Measurements from ENCODE around the gene CCNDBP1.

Gene CCNDBP1

DNA sequence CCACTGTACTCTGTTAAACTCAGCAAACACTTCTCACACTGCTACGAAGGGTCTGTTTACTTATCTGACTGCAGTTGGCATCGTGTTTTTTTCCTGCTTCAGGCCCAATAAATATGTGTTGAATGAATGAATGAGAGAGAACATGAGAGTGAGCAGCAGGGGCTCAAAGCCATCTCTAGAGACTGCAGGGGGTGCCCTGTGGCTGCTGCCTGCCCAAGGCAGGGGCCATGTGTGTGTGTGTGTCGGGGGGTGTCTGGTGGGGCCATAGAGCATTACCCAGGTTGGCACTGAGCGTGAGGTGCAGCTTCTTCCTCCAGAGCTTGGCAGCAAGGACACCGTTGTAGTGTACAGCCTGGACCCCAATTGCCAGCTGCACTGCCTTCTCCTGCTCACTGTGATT lies 20.9 kb downstream of the CCNDBP1 start:
- H3K27me3 ChIP-seq (ENCODE audit: insufficient read depth, low read length, poor library complexity, severe bottlenecking), result no peaks in the 10 kb centered on the region
- no peaks in the 10 kb centered on the region for H3K9me3 ChIP-seq (ENCODE audit: insufficient read depth, low read depth, low read length)
- H3K4me1 ChIP-seq (ENCODE audit: insufficient read depth, low read length, poor library complexity, severe bottlenecking), result peaks cover 7% of the 10 kb centered on the region
- no peaks in the 10 kb centered on the region for H3F3A ChIP-seq (ENCODE audit: low read depth)
- H3K36me3 ChIP-seq (ENCODE audit: insufficient read depth, low read length), result no peaks in the 10 kb centered on the region
- H3K9ac ChIP-seq (ENCODE audit: low read depth, low read length, poor library complexity, severe bottlenecking), result no peak overlapping the region
- no peak for TF ChIP-seq EZH2phosphoT487 (IDR thresholded peaks at IDR 0.05; ENCODE audit: borderline replicate concordance)
- TF ChIP-seq, protein P1, sequence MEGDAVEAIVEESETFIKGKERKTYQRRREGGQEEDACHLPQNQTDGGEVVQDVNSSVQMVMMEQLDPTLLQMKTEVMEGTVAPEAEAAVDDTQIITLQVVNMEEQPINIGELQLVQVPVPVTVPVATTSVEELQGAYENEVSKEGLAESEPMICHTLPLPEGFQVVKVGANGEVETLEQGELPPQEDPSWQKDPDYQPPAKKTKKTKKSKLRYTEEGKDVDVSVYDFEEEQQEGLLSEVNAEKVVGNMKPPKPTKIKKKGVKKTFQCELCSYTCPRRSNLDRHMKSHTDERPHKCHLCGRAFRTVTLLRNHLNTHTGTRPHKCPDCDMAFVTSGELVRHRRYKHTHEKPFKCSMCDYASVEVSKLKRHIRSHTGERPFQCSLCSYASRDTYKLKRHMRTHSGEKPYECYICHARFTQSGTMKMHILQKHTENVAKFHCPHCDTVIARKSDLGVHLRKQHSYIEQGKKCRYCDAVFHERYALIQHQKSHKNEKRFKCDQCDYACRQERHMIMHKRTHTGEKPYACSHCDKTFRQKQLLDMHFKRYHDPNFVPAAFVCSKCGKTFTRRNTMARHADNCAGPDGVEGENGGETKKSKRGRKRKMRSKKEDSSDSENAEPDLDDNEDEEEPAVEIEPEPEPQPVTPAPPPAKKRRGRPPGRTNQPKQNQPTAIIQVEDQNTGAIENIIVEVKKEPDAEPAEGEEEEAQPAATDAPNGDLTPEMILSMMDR (conservative IDR thresholded peaks at IDR 0.05; ENCODE audit: low read length), result no peak
- H4K20me1 ChIP-seq (ENCODE audit: insufficient read depth, low read length, poor library complexity, severe bottlenecking), result no peaks in the 10 kb centered on the region
- no peak overlapping the region for H2AFZ ChIP-seq (ENCODE audit: low read length)
- no peaks in the 10 kb centered on the region for H3K79me2 ChIP-seq (ENCODE audit: insufficient read depth, low read length)
- no peak overlapping the region for H3K4me3 ChIP-seq (ENCODE audit: low read length, poor library complexity, severe bottlenecking)
- H3K4me2 ChIP-seq (ENCODE audit: low read depth, low read length, poor library complexity, severe bottlenecking), result no peak overlapping the region
- no peaks in the 10 kb centered on the region for H3K9me2 ChIP-seq (replicated peaks; ENCODE audit: low read depth, low read length)

DNA sequence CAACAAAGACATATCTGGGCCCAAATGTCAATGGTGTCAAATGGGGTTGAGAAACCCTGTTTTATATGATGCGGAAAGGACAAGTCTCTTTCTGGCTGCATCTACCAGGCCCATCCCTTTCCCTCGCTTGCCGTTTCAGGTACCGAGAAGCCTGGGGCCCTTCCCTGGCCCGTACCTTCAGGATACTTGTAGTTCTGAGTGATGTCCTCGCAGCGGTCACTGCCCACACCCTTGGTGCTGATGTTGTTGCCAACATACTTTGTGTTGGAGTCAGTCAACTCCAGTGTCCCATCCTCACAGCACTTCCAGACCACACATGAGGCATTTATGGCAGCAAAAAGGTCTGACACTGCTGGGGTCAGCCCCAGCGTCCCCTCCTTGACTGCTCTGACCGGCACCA lies 21.8 kb downstream of the CCNDBP1 start:
- Histone ChIP-seq H3K9ac (ENCODE audit: low read depth, low read length, poor library complexity, severe bottlenecking) (no peak overlapping the region), H4K20me1 (ENCODE audit: insufficient read depth, low read length, poor library complexity, severe bottlenecking) (no peaks in the 10 kb centered on the region), H3K9me3 (ENCODE audit: insufficient read depth, low read depth, low read length) (no peaks in the 10 kb centered on the region), H3K4me1 (ENCODE audit: insufficient read depth, low read length, poor library complexity, severe bottlenecking) (peaks cover 7% of the 10 kb centered on the region), H3F3A (ENCODE audit: low read depth) (no peaks in the 10 kb centered on the region), H3K36me3 (ENCODE audit: insufficient read depth, low read length) (no peaks in the 10 kb centered on the region), H3K9me2 (replicated peaks; ENCODE audit: low read depth, low read length) (no peaks in the 10 kb centered on the region), H3K4me2 (ENCODE audit: low read depth, low read length, poor library complexity, severe bottlenecking) (no peak overlapping the region), H3K4me3 (ENCODE audit: low read length, poor library complexity, severe bottlenecking) (no peak overlapping the region), H3K27me3 (ENCODE audit: insufficient read depth, low read length, poor library complexity, severe bottlenecking) (no peaks in the 10 kb centered on the region), H3K79me2 (ENCODE audit: insufficient read depth, low read length) (no peaks in the 10 kb centered on the region), H2AFZ (ENCODE audit: low read length) (no peak overlapping the region)
- TF ChIP-seq, protein P1 (conservative IDR thresholded peaks at IDR 0.05; ENCODE audit: low read length), result no peak
- no peak for TF ChIP-seq EZH2phosphoT487 (IDR thresholded peaks at IDR 0.05; ENCODE audit: borderline replicate concordance)

DNA sequence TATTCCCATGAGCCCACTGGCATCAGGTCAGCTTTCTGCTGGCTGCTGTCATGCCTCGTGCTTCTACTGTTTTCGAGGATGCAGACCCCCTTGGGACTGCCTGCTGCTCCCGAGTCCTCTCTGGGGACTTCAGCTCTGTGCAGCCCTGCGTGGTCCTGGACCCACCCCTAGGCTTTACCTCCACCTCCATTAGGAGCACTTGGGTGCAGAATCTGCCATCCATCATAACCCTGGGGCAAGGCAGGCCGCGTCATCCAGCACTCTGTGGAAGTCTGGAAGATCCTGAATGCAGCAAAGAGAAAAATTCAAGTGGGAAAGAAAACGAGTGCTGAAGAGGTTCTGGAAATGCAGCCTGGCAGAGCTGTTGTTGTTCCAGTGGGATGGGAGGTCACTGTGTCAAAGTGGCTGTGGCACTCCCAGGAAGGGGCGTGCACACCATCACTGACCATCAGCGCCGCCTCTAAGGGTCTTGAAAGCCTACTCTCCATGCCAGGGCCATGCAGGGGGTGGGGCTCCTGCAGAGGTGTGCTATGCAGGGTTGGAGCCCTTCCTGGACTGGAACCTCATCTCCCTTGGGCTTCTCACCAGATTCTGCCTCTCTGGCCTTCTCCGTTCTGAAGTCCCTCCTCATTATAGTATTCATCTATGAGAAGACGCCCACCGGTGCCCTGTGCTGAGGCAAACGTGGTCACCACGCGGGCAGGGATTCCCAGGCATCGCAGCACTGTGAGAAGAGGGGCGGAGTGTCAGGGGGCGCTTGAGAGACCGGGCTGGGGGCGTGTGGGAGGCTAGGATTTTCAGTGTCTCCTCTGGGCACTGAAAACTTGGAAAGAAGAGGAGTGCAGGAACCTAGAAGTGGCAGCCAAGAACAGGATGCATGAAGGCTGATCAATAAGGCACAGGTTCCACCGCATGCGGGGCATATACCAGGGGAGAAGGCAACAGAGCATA lies 23.1 kb downstream of the CCNDBP1 start:
- no peaks in the 10 kb centered on the region for H3K79me2 ChIP-seq (ENCODE audit: insufficient read depth, low read length)

More for the DNA sequence above, 23.1 kb downstream of the CCNDBP1 start:
- no peaks in the 10 kb centered on the region for H3K27me3 ChIP-seq (ENCODE audit: insufficient read depth, low read length, poor library complexity, severe bottlenecking)
- no peaks in the 10 kb centered on the region for H4K20me1 ChIP-seq (ENCODE audit: insufficient read depth, low read length, poor library complexity, severe bottlenecking)
- no peaks in the 10 kb centered on the region for H3F3A ChIP-seq (ENCODE audit: low read depth)
- H3K4me2 ChIP-seq (ENCODE audit: low read depth, low read length, poor library complexity, severe bottlenecking), result no peak overlapping the region
- H3K4me3 ChIP-seq (ENCODE audit: low read length, poor library complexity, severe bottlenecking), result no peak overlapping the region
- no peak for TF ChIP-seq EZH2phosphoT487 (IDR thresholded peaks at IDR 0.05; ENCODE audit: borderline replicate concordance)
- TF ChIP-seq, protein P1 (conservative IDR thresholded peaks at IDR 0.05; ENCODE audit: low read length), result no peak
- H3K9ac ChIP-seq (ENCODE audit: low read depth, low read length, poor library complexity, severe bottlenecking), result no peak overlapping the region
- no peaks in the 10 kb centered on the region for H3K9me3 ChIP-seq (ENCODE audit: insufficient read depth, low read depth, low read length)
- H3K9me2 ChIP-seq (replicated peaks; ENCODE audit: low read depth, low read length), result no peaks in the 10 kb centered on the region
- H3K36me3 ChIP-seq (ENCODE audit: insufficient read depth, low read length), result no peaks in the 10 kb centered on the region
- H3K4me1 ChIP-seq (ENCODE audit: insufficient read depth, low read length, poor library complexity, severe bottlenecking), result peaks cover 7% of the 10 kb centered on the region
- no peak overlapping the region for H2AFZ ChIP-seq (ENCODE audit: low read length)
